SJSA1 (cell line): ENCODE measurements around the gene GPR15LG. TPM values are rescaled to one million over a fixed set of nuclear protein-coding genes. Genes with fewer than 3 reads are reported as not detected.
"Not testable (repeated sequence)": the region's sequence is repeated elsewhere in the genome, so short reads cannot be mapped to it uniquely, and the experiment has no call there.

Experiments
- DNase-seq, 2 experiments: peaks; one replicate each; pipeline ENCODE4 v3.0.0-alpha.2; 2015 to 2020; ENCODE audit warnings: low spot score in 2 of 2, low read depth in 1 of 2
- H3K27ac ChIP-seq: fragments of 250-450 bp; sonication (Bioruptor Pico); 2 replicates; pipeline ENCODE4 v1.5.1; 2020; ENCODE audit warnings: mild to moderate bottlenecking, moderate library complexity
- H3K27me3 ChIP-seq: fragments of 250-450 bp; sonication (Bioruptor Pico); replicated peaks from 2 replicates; pipeline ENCODE4 v1.5.1; 2020; ENCODE audit warnings: mild to moderate bottlenecking, moderate library complexity
- H3K36me3 ChIP-seq: fragments of 250-450 bp; sonication (Bioruptor Pico); 2 replicates; pipeline ENCODE4 v1.5.1; 2020; ENCODE audit warnings: mild to moderate bottlenecking
- H3K4me1 ChIP-seq: fragments of 250-450 bp; sonication (Bioruptor Pico); replicated peaks from 2 replicates; pipeline ENCODE4 v1.6.1; 2021; ENCODE audit warnings: mild to moderate bottlenecking
- H3K4me3 ChIP-seq: fragments of 250-450 bp; sonication (Bioruptor Pico); 2 replicates; pipeline ENCODE4 v1.5.1; 2020; ENCODE audit warnings: mild to moderate bottlenecking
- H3K9me3 ChIP-seq: fragments of 250-450 bp; sonication (Bioruptor Pico); replicated peaks from 2 replicates; pipeline ENCODE4 v1.5.1; 2020; ENCODE audit warnings: mild to moderate bottlenecking
- total RNA-seq: library from RNA; depleted of rRNA; stranded (reverse); fragments of >200 nt; shearing (Covaris generic); gene quantifications from 2 replicates; pipeline ENCODE4 v1.2.3, GENCODE V29; 2014

GPR15LG gene
- total RNA-seq, 1 experiment from 2014 or later: not detected

- no peak overlapping the region for H3K27ac ChIP-seq
- H3K36me3 ChIP-seq: peaks cover 29% of the 10 kb centered on the region
- no peaks in the 10 kb centered on the region for H3K4me1 ChIP-seq
- no peaks in the 10 kb centered on the region for H3K9me3 ChIP-seq
- H3K4me3 ChIP-seq: no peak overlapping the region
- peaks cover 5% of the 10 kb centered on the region; the same call in 1 of the 2 replicates for H3K27me3 ChIP-seq
- no peak for DNase-seq
These were observed 17.6 kb upstream of the GPR15LG start for GRCh38 chr10:84156009-84156408.

- no peak overlapping the region for H3K27ac ChIP-seq
- no peaks in the 10 kb centered on the region for H3K4me1 ChIP-seq
- no peaks in the 10 kb centered on the region for H3K9me3 ChIP-seq
- H3K36me3 ChIP-seq: peaks cover 24% of the 10 kb centered on the region
- DNase-seq: no peak
- peaks cover 5% of the 10 kb centered on the region; the same call in 1 of the 2 replicates for H3K27me3 ChIP-seq
- H3K4me3 ChIP-seq: no peak overlapping the region
These were observed 16.8 kb upstream of the GPR15LG start for GRCh38 chr10:84156768-84157167.

- Histone ChIP-seq H3K36me3 (peaks cover 11% of the 10 kb centered on the region), H3K27ac (no peak overlapping the region), H3K4me1 (no peaks in the 10 kb centered on the region), H3K9me3 (no peaks in the 10 kb centered on the region), H3K27me3 (peaks cover 5% of the 10 kb centered on the region; the same call in 1 of the 2 replicates), H3K4me3 (no peak overlapping the region)
- no peak for DNase-seq
These were observed 15.5 kb upstream of the GPR15LG start for GRCh38 chr10:84158061-84158460.

DNA sequence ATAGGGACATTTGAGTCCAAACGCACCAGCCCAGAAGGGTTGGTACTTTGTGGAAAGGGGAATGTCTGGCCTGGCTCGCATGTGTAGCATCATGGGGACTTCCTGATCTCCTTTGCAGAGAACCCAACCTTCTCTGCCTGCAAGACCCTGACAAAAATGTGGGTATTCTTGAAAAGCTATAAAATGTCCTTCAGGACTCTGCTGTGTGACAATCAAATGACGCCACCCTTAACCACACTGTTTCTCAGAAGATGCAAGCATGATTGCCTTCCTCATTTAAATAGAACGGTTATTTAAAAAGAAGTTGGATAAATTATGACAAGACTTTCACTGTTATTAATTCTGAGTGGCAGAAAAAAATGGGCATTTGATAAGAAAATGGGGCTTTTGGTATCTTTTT, 15.1 kb upstream of the GPR15LG start:
- no peaks in the 10 kb centered on the region for H3K4me1 ChIP-seq
- peaks cover 5% of the 10 kb centered on the region for H3K27me3 ChIP-seq
- H3K36me3 ChIP-seq: peaks cover 8% of the 10 kb centered on the region
- H3K4me3 ChIP-seq: no peak overlapping the region
- no peaks in the 10 kb centered on the region for H3K9me3 ChIP-seq
- no peak for DNase-seq
- H3K27ac ChIP-seq: no peak overlapping the region

DNA sequence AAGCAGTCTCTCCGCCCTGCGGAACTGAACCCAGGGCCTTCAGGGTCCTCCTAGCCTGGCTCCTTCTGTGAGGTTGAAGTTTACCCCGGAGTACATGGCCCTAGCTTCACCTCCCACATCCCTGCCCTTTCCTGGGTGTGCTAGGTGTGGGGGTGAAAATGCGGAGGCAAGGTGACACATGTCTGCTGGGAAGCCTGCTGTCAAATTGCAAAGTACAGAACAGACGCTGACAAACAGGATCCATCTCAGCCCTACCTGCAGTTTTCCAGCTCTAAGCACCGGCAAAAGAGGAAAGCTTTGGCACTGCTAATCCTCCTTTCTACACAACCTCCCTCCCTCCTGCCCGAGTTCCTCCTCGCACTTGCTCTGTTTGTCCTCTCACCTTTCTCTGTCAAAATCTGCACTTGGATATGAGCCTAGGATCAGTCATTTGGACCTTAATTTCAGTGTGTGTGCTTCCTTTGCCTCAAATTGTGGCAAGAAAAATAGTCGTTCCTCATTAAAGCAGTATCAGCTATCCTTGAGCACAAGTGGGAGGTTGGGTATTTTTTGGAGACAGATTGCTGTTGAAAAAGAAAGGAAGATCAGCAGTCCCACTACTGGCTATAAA, 14.4 kb upstream of the GPR15LG start:
- Histone ChIP-seq H3K36me3 (peaks cover 4% of the 10 kb centered on the region), H3K27me3 (peaks cover 5% of the 10 kb centered on the region), H3K27ac (no peak overlapping the region), H3K9me3 (no peaks in the 10 kb centered on the region), H3K4me3 (no peak overlapping the region), H3K4me1 (no peaks in the 10 kb centered on the region)
- no peak for DNase-seq

- Histone ChIP-seq H3K27me3 (peaks cover 5% of the 10 kb centered on the region), H3K4me1 (no peaks in the 10 kb centered on the region), H3K4me3 (no peak overlapping the region), H3K9me3 (no peaks in the 10 kb centered on the region), H3K27ac (no peak overlapping the region), H3K36me3 (no peaks in the 10 kb centered on the region)
- no peak for DNase-seq
These were observed 12.8 kb upstream of the GPR15LG start for GRCh38 chr10:84160663-84161362.

DNA sequence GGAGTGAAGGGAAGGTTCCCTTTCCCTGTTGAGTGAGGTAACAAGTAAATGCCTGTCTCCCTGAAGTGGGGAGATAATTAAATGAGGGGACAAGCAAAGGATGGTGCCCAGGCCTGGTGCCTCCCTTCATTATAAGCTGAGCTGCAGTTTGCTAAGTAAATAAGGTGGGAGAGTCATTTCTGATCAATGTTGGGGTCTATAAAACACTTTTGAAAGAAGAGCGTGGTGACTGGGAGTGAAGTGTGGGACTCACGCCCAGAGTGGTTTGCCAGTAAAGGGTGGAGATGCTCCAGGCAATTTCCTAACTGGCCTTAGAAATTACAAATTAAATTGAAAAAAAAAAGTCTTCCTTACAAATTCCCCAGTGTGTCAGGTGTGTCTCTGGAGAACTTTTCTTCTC, 9.6 kb upstream of the GPR15LG start:
- H3K9me3 ChIP-seq: no peaks in the 10 kb centered on the region
- no peak for DNase-seq
- H3K27ac ChIP-seq: no peak overlapping the region

DNA sequence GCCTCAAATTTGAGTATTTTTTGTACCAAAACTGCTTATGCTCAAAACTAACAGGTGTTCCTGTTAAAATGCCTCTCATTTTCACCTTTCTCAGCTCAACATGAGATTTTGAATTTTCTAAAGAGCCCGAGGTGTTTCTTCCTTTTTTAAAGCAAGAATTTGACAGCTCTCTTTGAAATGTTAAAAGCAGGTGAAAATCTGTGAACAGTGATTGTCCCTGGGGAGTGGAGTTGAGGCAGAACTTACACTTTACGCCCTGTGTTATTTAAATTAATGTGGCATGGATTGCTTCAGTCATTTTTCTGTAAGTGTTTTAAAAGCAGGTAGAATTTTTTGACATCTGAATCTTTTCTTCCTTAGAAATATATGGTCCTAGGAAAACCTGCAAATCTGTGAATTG, 9.2 kb upstream of the GPR15LG start:
- H3K27me3 ChIP-seq: peaks cover 5% of the 10 kb centered on the region
- no peak overlapping the region for H3K4me3 ChIP-seq
- no peaks in the 10 kb centered on the region for H3K36me3 ChIP-seq
- no peak for DNase-seq
- H3K27ac ChIP-seq: no peak overlapping the region
- H3K9me3 ChIP-seq: no peaks in the 10 kb centered on the region
- no peaks in the 10 kb centered on the region for H3K4me1 ChIP-seq

More for the DNA sequence above, 9.6 kb upstream of the GPR15LG start:
- H3K27me3 ChIP-seq: peaks cover 5% of the 10 kb centered on the region
- no peak overlapping the region for H3K4me3 ChIP-seq
- H3K4me1 ChIP-seq: no peaks in the 10 kb centered on the region
- H3K36me3 ChIP-seq: no peaks in the 10 kb centered on the region

DNA sequence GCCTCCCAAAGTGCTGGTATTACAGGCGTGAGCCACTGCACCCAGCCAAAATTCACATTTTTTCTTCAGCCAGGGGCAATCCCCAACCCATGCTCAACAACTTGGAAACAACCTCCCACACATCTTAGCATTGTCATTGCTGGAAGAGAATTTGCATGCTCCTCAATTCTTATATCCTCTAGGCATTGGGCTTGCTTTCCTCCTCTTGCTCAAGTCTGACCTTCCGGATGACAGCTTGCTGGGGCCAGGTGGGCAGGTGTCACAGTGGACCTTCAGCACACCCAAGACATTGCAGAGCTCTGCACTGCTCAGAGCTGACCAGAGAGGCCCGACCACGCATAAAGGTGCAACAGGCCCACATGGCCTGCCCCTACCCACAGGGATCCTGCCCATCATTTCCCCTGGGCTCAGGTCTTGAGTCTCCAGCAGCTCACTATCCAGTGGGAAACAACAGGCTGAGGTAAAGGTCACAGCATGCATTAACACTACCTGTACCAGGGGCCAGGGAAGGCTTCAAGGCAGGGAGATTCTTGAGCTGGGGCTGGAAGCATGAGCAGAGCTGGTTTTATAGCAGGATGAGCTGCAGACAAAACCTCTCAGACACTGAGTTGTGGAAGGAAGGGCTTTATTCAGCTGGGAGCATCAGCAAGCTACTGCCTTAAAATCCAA, 6.8 kb upstream of the GPR15LG start:
- H3K4me3 ChIP-seq: no peak overlapping the region
- no peaks in the 10 kb centered on the region for H3K36me3 ChIP-seq
- H3K9me3 ChIP-seq: no peaks in the 10 kb centered on the region
- H3K4me1 ChIP-seq: no peaks in the 10 kb centered on the region
- no peak for DNase-seq
- no peak overlapping the region for H3K27ac ChIP-seq
- no peaks in the 10 kb centered on the region; the same call in 1 of the 2 replicates for H3K27me3 ChIP-seq

GRCh38 chr10:84167289-84167653, 6.3 kb upstream of the GPR15LG start:
- H3K4me1 ChIP-seq, H3K27ac ChIP-seq, H3K27me3 ChIP-seq, DNase-seq, H3K9me3 ChIP-seq, H3K36me3 ChIP-seq, H3K4me3 ChIP-seq: not testable (repeated sequence)

- H3K4me1 ChIP-seq, H3K27me3 ChIP-seq, H3K36me3 ChIP-seq, DNase-seq, H3K4me3 ChIP-seq, H3K27ac ChIP-seq, H3K9me3 ChIP-seq: not testable (repeated sequence)
These were observed 5.2 kb upstream of the GPR15LG start for GRCh38 chr10:84168382-84168781.

DNA sequence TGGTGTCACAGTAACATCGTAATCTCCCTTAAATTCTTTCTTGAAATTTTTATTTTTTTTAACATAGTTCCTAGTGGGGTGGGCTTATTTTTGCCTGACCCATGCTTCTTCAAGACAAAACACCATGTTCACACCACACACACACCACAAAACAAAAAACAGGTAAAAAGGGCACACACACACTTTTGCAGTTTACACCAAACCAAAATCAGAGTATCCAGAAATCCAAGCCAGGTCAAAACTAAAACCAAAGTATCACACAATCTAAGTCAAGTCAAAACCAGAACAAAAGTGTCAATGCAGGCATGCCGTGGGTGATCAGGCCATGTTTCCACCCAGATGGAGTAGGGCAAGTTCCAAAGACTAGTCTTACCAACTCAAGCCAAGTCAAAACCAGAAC, 2.4 kb upstream of the GPR15LG start:
- not testable (repeated sequence) for H3K27me3 ChIP-seq, H3K27ac ChIP-seq, H3K36me3 ChIP-seq, H3K4me1 ChIP-seq, DNase-seq, H3K4me3 ChIP-seq, H3K9me3 ChIP-seq

- H3K4me3 ChIP-seq, H3K27ac ChIP-seq, H3K36me3 ChIP-seq, H3K9me3 ChIP-seq, H3K4me1 ChIP-seq, DNase-seq, H3K27me3 ChIP-seq: not testable (repeated sequence)
These were observed 1.7 kb upstream of the GPR15LG start for GRCh38 chr10:84171700-84172466.
